HL-60 (cell line): Measurements from ENCODE around the gene NR1D2.

ENCODE experiments used
- CTCF ChIP-seq: IDR thresholded peaks from one replicate; pipeline ENCODE4 v1.5.1; 2011; ENCODE audit warnings: low read length, control low read depth, inconsistent platforms; ENCODE audit not compliant: insufficient read depth
- POLR2AphosphoS5 ChIP-seq: IDR thresholded peaks from 2 replicates; pipeline ENCODE4 v1.6.1; 2012; ENCODE audit warnings: low read depth

DNA sequence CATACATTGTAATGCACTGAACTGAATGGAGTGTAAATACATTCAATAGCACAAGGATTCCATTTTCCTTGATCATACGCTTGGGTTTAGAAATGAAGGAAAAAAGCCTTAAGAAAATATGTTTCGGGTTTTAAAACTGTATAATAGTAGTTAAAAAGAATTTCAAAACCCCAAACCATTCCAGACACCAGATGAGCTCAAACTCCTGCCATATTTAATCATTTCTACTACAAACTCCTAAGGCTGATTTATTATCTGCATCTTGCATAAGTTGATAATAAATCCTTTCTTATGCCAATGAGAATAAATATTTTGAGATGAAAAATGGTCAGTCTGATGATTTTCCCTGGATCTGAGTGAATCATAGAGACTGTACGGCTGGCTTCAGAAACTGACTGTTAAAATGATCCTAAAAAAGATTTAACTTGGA, 51.0 kb downstream of the NR1D2 start:
- TF ChIP-seq CTCF (no peak), POLR2AphosphoS5 (no peak)
